HG02870 (cell line): ENCODE measurements around the gene LRRIQ1.

Experiments used
- ATAC-seq: cut with Tn5 transposase; IDR thresholded peaks from one replicate; pipeline ENCODE4 v1.9.1; 2021; ENCODE audit warnings: mild to moderate bottlenecking, moderate library complexity; ENCODE audit not compliant: unreplicated experiment

Gene LRRIQ1

GRCh38 chr12:85280165-85280983, 244.2 kb downstream of the LRRIQ1 start, which contains the start of gene ALX1:
Gene ALX1 (plus strand): TSS chr12:85280220. CDS start chr12:85280262, 42 bp downstream.
- ATAC-seq, result no peak

GRCh38 chr12:85280984-85281630, 245.0 kb downstream of the LRRIQ1 start:
- ATAC-seq, result no peak

GRCh38 chr12:85281636-85282312, 245.6 kb downstream of the LRRIQ1 start:
- no peak for ATAC-seq

- no peak for ATAC-seq
Measured at GRCh38 chr12:85283560-85283959, 247.4 kb downstream of the LRRIQ1 start.
